Right lobe of liver (tissue), 6 donors: ENCODE results near the gene LRRC8B. TPM values are rescaled to one million over a fixed set of nuclear protein-coding genes. Genes with fewer than 3 reads are reported as not detected.

ENCODE experiments used
- ATAC-seq, 4 donors: fragments of 200-7000 bp; cut with Tn5 transposase; one replicate each; pipeline ENCODE4 v1.9.1; 2020; ENCODE audit warnings: mild to moderate bottlenecking in 4 of 4, moderate library complexity in 4 of 4
- DNase-seq, 3 donors: peaks; one replicate each; pipeline ENCODE4 v3.0.0-alpha.2; 2020
- H3K27ac ChIP-seq, 3 donors: fragments of 200-600 bp; one replicate each; pipeline ENCODE4 v1.8.0; 2022
- H3K27me3 ChIP-seq, 2 donors: fragments of 200-600 bp; one replicate each; pipeline ENCODE4 v1.8.0; 2022
- H3K36me3 ChIP-seq, 4 donors: fragments of 200-600 bp; sonication (generic) in 1 of 4; one replicate each; pipeline versions ENCODE4 v1.5.1 to v1.8.0; 2017 to 2022; ENCODE audit warnings: control low read depth in 1 of 4
- H3K4me1 ChIP-seq, 4 donors: fragments of 200-600 bp; sonication (generic) in 1 of 4; one replicate each; pipeline versions ENCODE4 v1.5.1 to v1.8.0; 2017 to 2022; ENCODE audit warnings: control low read depth in 1 of 4
- H3K4me3 ChIP-seq, 3 donors: fragments of 200-600 bp; one replicate each; pipeline ENCODE4 v1.8.0; 2022
- H3K9me3 ChIP-seq, 4 donors: fragments of 200-600 bp; sonication (generic) in 1 of 4; one replicate each; pipeline versions ENCODE4 v1.5.1 to v1.8.0; 2017 to 2022; ENCODE audit warnings: control low read depth in 1 of 4
- CTCF ChIP-seq, 4 donors: fragments of 200-600 bp in 3 of 4; fragments of 450-650 bp in 1 of 4; IDR thresholded peaks; one replicate each; pipeline versions ENCODE4 v1.5.1 to v1.8.0; 2016 to 2022; ENCODE audit warnings: antibody characterized with exemption in 4 of 4, mild to moderate bottlenecking in 2 of 4
- POLR2A ChIP-seq: fragments of 450-650 bp; IDR thresholded peaks from one replicate; pipeline ENCODE4 v1.6.1; 2017; ENCODE audit warnings: antibody characterized with exemption, mild to moderate bottlenecking
- WGBS: methylation state at CpG from one replicate; pipeline ENCODE4 v1.1.6; 2018; ENCODE audit warnings: low coverage, low lambda C conversion rate; ENCODE audit not compliant: insufficient coverage; ENCODE audit errors: missing lambda C conversion rate; 5-methylcytosine and 5-hydroxymethylcytosine counted together
- intact Hi-C, 2 donors: fragments of 100-400 bp; cut with DNase I; formaldehyde crosslinking; loops; one replicate each; pipeline versions ENCODE4 v1.11.2 to v1.14.1; 2022
- total RNA-seq, 6 experiments: library from RNA; depleted of rRNA in 2 of 6; stranded (reverse); fragments of >200 nt in 2 of 6; fragmentation: NEBNext Ultra II Directional in 3 of 6; extraction: Animal tissue kit (Norgen Biotek cat#: 25700) in 3 of 6; gene quantifications; one replicate each; pipeline versions ENCODE4 v1.1.0 to v1.2.4, GENCODE V29; 2016 to 2023
- donor health status: DM: no; HTN: yes; CAD: no.
- donor health status: DM: no; HTN: no; CAD: no.
- donor health status: DM: no; HTN: no; CAD: no.
- donor health status: DM: no; HTN: yes; CAD: no.
- donor health status: DM: no; HTN: yes; CAD: no.

Gene LRRC8B
- total RNA-seq, 6 experiments from 2014 or later, result 1.8 to 11.3 (median 4.7) TPM

- Histone ChIP-seq H3K27ac (no peak overlapping the region), H3K27me3 (no peaks in the 10 kb centered on the region), H3K9me3 (no peaks in the 10 kb centered on the region), H3K4me3 (no peak overlapping the region), H3K36me3 (no peaks in the 10 kb centered on the region), H3K4me1 (no peaks in the 10 kb centered on the region)
- DNase-seq (no peak), ATAC-seq (no peak)
- intact Hi-C loops, result no loop called here
- 84% methylated on average over 3 of the region's 3 CpGs for WGBS
- no peak for TF ChIP-seq CTCF (IDR thresholded peaks at IDR 0.05)
- no peak for TF ChIP-seq POLR2A
Measured at GRCh38 chr1:89606227-89606980, 81.8 kb downstream of the LRRC8B start.

DNA sequence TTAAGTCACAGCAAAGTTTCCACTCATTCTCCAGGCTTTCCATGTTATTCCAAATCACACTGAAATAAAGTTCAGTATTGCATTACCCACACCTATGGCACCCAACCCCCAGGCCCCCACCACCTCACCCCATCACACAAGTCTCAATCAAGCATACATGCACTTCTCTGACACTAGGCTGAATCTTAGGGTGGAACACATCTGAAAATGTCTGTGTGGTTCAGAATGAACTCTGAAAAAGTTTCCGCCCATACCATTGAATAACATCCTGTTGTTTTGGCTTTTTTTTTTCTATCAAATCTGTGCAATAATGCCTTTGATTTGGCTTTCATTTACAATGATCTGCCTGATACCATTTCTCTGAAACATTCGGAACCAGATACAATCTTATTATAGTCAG is 82.5 kb downstream of the LRRC8B start:
- no peak overlapping the region for H3K4me3 ChIP-seq
- WGBS, result 76% methylated on average over 2 of the region's 2 CpGs
- H3K36me3 ChIP-seq, result no peaks in the 10 kb centered on the region
- no peaks in the 10 kb centered on the region for H3K9me3 ChIP-seq
- TF ChIP-seq POLR2A (no peak), CTCF (IDR thresholded peaks at IDR 0.05) (no peak)
- H3K27me3 ChIP-seq, result no peaks in the 10 kb centered on the region
- no peak for ATAC-seq
- intact Hi-C loops, result no loop called here
- DNase-seq, result no peak
- H3K4me1 ChIP-seq, result no peaks in the 10 kb centered on the region
- no peak overlapping the region for H3K27ac ChIP-seq

DNA sequence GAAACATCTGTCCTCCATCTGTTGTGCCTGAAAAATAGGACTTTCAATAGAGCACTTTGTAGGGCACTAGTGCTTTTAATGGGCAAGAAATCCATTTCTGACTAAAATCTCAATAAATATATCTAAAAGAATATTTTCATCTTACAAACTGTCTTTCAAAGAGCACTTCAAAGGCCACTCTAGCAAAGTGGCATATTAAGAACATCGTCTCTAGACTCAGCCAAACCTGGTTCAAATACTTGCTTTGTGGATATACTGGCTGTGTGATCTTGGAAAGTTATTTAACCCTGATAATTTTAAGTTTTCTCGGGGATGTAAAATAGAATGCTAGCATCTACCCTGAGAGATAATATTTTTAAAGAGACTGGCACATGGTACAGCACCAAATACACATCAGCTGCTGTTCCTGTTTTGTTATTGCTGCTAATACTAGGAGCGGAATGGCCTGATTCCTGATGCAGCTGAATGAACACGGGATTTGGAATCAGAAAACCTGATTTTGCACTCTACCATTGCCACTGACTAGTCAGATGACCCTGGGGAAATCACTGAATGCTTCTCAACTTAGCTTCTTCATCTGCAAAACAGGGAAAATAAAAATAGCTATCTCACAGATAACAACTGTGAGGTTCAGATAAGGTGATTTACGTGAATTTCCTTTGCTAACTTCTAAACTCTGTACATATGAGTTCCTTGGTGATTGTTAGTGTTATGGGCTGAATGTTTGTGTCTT is 83.1 kb downstream of the LRRC8B start:
- 60% methylated on average over 5 of the region's 5 CpGs for WGBS
- no peak for TF ChIP-seq POLR2A
- no peak for TF ChIP-seq CTCF (IDR thresholded peaks at IDR 0.05)
- intact Hi-C loops, result no loop called here

GRCh38 chr1:89608319-89608983 is 83.8 kb downstream of the LRRC8B start:
- ATAC-seq (peak; percentile 54 to 71 (median 64)), DNase-seq (no peak)
- WGBS, result 66% methylated on average over 9 of the region's 9 CpGs
- Histone ChIP-seq H3K9me3 (no peaks in the 10 kb centered on the region), H3K4me3 (no peak overlapping the region), H3K27ac (no peak overlapping the region), H3K27me3 (no peaks in the 10 kb centered on the region), H3K4me1 (no peaks in the 10 kb centered on the region), H3K36me3 (no peaks in the 10 kb centered on the region)
- intact Hi-C loops, result no loop called here
- TF ChIP-seq POLR2A, result no peak
- TF ChIP-seq CTCF (IDR thresholded peaks at IDR 0.05), result no peak

More for the DNA sequence above, 83.1 kb downstream of the LRRC8B start:
- Histone ChIP-seq H3K27me3 (no peaks in the 10 kb centered on the region), H3K4me3 (no peak overlapping the region), H3K9me3 (no peaks in the 10 kb centered on the region), H3K36me3 (no peaks in the 10 kb centered on the region), H3K27ac (no peak overlapping the region), H3K4me1 (no peaks in the 10 kb centered on the region)
- ATAC-seq (peak; percentile 15 to 35 (median 26)), DNase-seq (no peak)
